GM18909 (cell line): ENCODE measurements around the gene KCNQ1.

ENCODE experiments used
- ATAC-seq: cut with Tn5 transposase; IDR thresholded peaks from one replicate; pipeline ENCODE4 v1.9.1; 2021; ENCODE audit warnings: mild to moderate bottlenecking; ENCODE audit not compliant: unreplicated experiment, poor library complexity

Gene KCNQ1

GRCh38 chr11:2409611-2410468 is 35.0 kb upstream of the KCNQ1 start:
- no peak for ATAC-seq

GRCh38 chr11:2410616-2411015 is 34.2 kb upstream of the KCNQ1 start:
- ATAC-seq: no peak

- ATAC-seq: no peak
Observed at GRCh38 chr11:2411446-2412305, 33.1 kb upstream of the KCNQ1 start.

- ATAC-seq: no peak
Observed at GRCh38 chr11:2412323-2412722, 32.5 kb upstream of the KCNQ1 start.

GRCh38 chr11:2413742-2414579 is 30.8 kb upstream of the KCNQ1 start:
- no peak for ATAC-seq

GRCh38 chr11:2414616-2415015 is 30.2 kb upstream of the KCNQ1 start:
- ATAC-seq: no peak

- ATAC-seq: no peak
Observed at GRCh38 chr11:2415171-2415570, 29.6 kb upstream of the KCNQ1 start.

GRCh38 chr11:2415601-2416380 is 29.0 kb upstream of the KCNQ1 start:
- ATAC-seq: no peak

- no peak for ATAC-seq
Observed at GRCh38 chr11:2416765-2417164, 28.0 kb upstream of the KCNQ1 start.

GRCh38 chr11:2417856-2418692 is 26.7 kb upstream of the KCNQ1 start:
- ATAC-seq: no peak

- ATAC-seq: no peak
Observed at GRCh38 chr11:2418693-2419360, 26.0 kb upstream of the KCNQ1 start.

- ATAC-seq: no peak
Observed at GRCh38 chr11:2419638-2420501, 24.9 kb upstream of the KCNQ1 start.

- ATAC-seq: no peak
Observed at GRCh38 chr11:2420502-2421225, 24.1 kb upstream of the KCNQ1 start.

GRCh38 chr11:2421226-2421994 is 23.4 kb upstream of the KCNQ1 start:
- no peak for ATAC-seq

GRCh38 chr11:2421996-2422395 is 22.8 kb upstream of the KCNQ1 start:
- no peak for ATAC-seq
